Measurements from ENCODE around the gene MZB1.

Gene MZB1

GRCh38 chr5:139369181-139369580 lies 20.5 kb downstream of the MZB1 start:
- H4K20me1 ChIP-seq (ENCODE audit: insufficient read depth), result no peaks in the 10 kb centered on the region
- peaks cover 3% of the 10 kb centered on the region; the same call in 1 of the 2 replicates for H3K36me3 ChIP-seq (ENCODE audit: insufficient read depth)
- H3K4me2 ChIP-seq, result no peak overlapping the region
- H3K4me1 ChIP-seq (ENCODE audit: low read depth, poor library complexity, severe bottlenecking), result peaks cover 3% of the 10 kb centered on the region
- H3K79me2 ChIP-seq (ENCODE audit: insufficient read depth, low read depth), result no peaks in the 10 kb centered on the region
- H3K27me3 ChIP-seq (ENCODE audit: insufficient read depth, low read depth), result no peaks in the 10 kb centered on the region
- no peak overlapping the region for H3K27ac ChIP-seq
- no peak overlapping the region for H2AFZ ChIP-seq (ENCODE audit: low read depth)
- TF ChIP-seq, protein P1, sequence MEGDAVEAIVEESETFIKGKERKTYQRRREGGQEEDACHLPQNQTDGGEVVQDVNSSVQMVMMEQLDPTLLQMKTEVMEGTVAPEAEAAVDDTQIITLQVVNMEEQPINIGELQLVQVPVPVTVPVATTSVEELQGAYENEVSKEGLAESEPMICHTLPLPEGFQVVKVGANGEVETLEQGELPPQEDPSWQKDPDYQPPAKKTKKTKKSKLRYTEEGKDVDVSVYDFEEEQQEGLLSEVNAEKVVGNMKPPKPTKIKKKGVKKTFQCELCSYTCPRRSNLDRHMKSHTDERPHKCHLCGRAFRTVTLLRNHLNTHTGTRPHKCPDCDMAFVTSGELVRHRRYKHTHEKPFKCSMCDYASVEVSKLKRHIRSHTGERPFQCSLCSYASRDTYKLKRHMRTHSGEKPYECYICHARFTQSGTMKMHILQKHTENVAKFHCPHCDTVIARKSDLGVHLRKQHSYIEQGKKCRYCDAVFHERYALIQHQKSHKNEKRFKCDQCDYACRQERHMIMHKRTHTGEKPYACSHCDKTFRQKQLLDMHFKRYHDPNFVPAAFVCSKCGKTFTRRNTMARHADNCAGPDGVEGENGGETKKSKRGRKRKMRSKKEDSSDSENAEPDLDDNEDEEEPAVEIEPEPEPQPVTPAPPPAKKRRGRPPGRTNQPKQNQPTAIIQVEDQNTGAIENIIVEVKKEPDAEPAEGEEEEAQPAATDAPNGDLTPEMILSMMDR (conservative IDR thresholded peaks at IDR 0.05; ENCODE audit: low read depth, low read length), result no peak
- H3K9ac ChIP-seq, result no peak overlapping the region
- no peak overlapping the region for H3K4me3 ChIP-seq (IDR thresholded peaks at IDR 0.05; ENCODE audit: insufficient read depth, low read depth, low read length)

- Histone ChIP-seq H3K36me3 (ENCODE audit: insufficient read depth) (peaks cover 3% of the 10 kb centered on the region; the same call in 1 of the 2 replicates), H3K9ac (no peak overlapping the region), H3K4me3 (IDR thresholded peaks at IDR 0.05; ENCODE audit: insufficient read depth, low read depth, low read length) (no peak overlapping the region), H3K79me2 (ENCODE audit: insufficient read depth, low read depth) (no peaks in the 10 kb centered on the region; the same call in 1 of the 2 replicates), H3K4me2 (no peak overlapping the region), H3K4me1 (ENCODE audit: low read depth, poor library complexity, severe bottlenecking) (peaks cover 3% of the 10 kb centered on the region), H4K20me1 (ENCODE audit: insufficient read depth) (no peaks in the 10 kb centered on the region), H3K27me3 (ENCODE audit: insufficient read depth, low read depth) (no peaks in the 10 kb centered on the region), H3K27ac (no peak overlapping the region), H2AFZ (ENCODE audit: low read depth) (no peak overlapping the region)
- TF ChIP-seq, protein P1 (conservative IDR thresholded peaks at IDR 0.05; ENCODE audit: low read depth, low read length), result 0 out of 2 replicates have a peak, but pooled peaks have one; percentile 13
Measured at GRCh38 chr5:139368613-139369012, 21.1 kb downstream of the MZB1 start.

- Histone ChIP-seq H3K4me3 (IDR thresholded peaks at IDR 0.05; ENCODE audit: insufficient read depth, low read depth, low read length) (no peak overlapping the region), H3K4me1 (ENCODE audit: low read depth, poor library complexity, severe bottlenecking) (peaks cover 3% of the 10 kb centered on the region), H3K4me2 (no peak overlapping the region), H3K79me2 (ENCODE audit: insufficient read depth, low read depth) (peaks cover 12% of the 10 kb centered on the region; the same call in 1 of the 2 replicates), H3K27ac (no peak overlapping the region), H4K20me1 (ENCODE audit: insufficient read depth) (no peaks in the 10 kb centered on the region), H2AFZ (ENCODE audit: low read depth) (no peak overlapping the region), H3K27me3 (ENCODE audit: insufficient read depth, low read depth) (no peaks in the 10 kb centered on the region), H3K36me3 (ENCODE audit: insufficient read depth) (peaks cover 3% of the 10 kb centered on the region; the same call in 1 of the 2 replicates), H3K9ac (no peak overlapping the region)
- TF ChIP-seq, protein P1 (conservative IDR thresholded peaks at IDR 0.05; ENCODE audit: low read depth, low read length), result no peak
Measured at GRCh38 chr5:139364466-139364865, 25.2 kb downstream of the MZB1 start.

- Histone ChIP-seq H4K20me1 (ENCODE audit: insufficient read depth) (no peaks in the 10 kb centered on the region), H3K79me2 (ENCODE audit: insufficient read depth, low read depth) (peaks cover 15% of the 10 kb centered on the region; the same call in 1 of the 2 replicates), H3K27me3 (ENCODE audit: insufficient read depth, low read depth) (no peaks in the 10 kb centered on the region), H2AFZ (ENCODE audit: low read depth) (no peak overlapping the region), H3K27ac (no peak overlapping the region), H3K9ac (no peak overlapping the region), H3K4me2 (no peak overlapping the region), H3K36me3 (ENCODE audit: insufficient read depth) (peaks cover 3% of the 10 kb centered on the region; the same call in 1 of the 2 replicates), H3K4me3 (IDR thresholded peaks at IDR 0.05; ENCODE audit: insufficient read depth, low read depth, low read length) (no peak overlapping the region), H3K4me1 (ENCODE audit: low read depth, poor library complexity, severe bottlenecking) (peaks cover 3% of the 10 kb centered on the region)
- TF ChIP-seq, protein P1 (conservative IDR thresholded peaks at IDR 0.05; ENCODE audit: low read depth, low read length), result no peak
Measured at GRCh38 chr5:139363937-139364336, 25.8 kb downstream of the MZB1 start.
